Osteocyte (in vitro differentiated cells): ENCODE measurements around the gene PRKN. TPM values are rescaled to one million over a fixed set of nuclear protein-coding genes. Genes with fewer than 3 reads are reported as not detected.

Experiments used
- DNase-seq: peaks from one replicate; pipeline ENCODE4 v3.0.0; 2021; ENCODE audit warnings: mixed read lengths; ENCODE audit not compliant: unreplicated experiment; ENCODE audit errors: extremely low spot score
- H3K27ac Mint-ChIP-seq: one replicate; pipeline ENCODE4 v1.8.0; 2021; ENCODE audit warnings: mild to moderate bottlenecking, mixed read lengths; ENCODE audit not compliant: unreplicated experiment
- H3K27me3 Mint-ChIP-seq: one replicate; pipeline ENCODE4 v1.8.0; 2021; ENCODE audit warnings: mixed read lengths; ENCODE audit not compliant: unreplicated experiment
- H3K36me3 Mint-ChIP-seq: one replicate; pipeline ENCODE4 v1.8.0; 2021; ENCODE audit warnings: mixed read lengths; ENCODE audit not compliant: unreplicated experiment
- H3K4me1 Mint-ChIP-seq: one replicate; pipeline ENCODE4 v1.8.0; 2021; ENCODE audit warnings: mixed read lengths; ENCODE audit not compliant: unreplicated experiment
- H3K4me3 Mint-ChIP-seq: one replicate; pipeline ENCODE4 v1.8.0; 2021; ENCODE audit warnings: mild to moderate bottlenecking, moderate library complexity, mixed read lengths; ENCODE audit not compliant: unreplicated experiment
- H3K9me3 Mint-ChIP-seq: one replicate; pipeline ENCODE4 v1.8.0; 2021; ENCODE audit warnings: mixed read lengths; ENCODE audit not compliant: unreplicated experiment
- total RNA-seq: library from RNA; stranded (reverse); gene quantifications from 2 replicates; pipeline ENCODE4 v1.2.1, GENCODE V29; 2021
- TF ChIP-seq, protein P1 (sequence below): fragments of 200-600 bp; sonication (generic); IDR thresholded peaks from 2 replicates; pipeline ENCODE4 v1.5.0; 2021; ENCODE audit warnings: antibody characterized with exemption, mild to moderate bottlenecking, moderate library complexity

The PRKN gene
- total RNA-seq, 1 donor from 2014 or later = 13.4 TPM

DNA sequence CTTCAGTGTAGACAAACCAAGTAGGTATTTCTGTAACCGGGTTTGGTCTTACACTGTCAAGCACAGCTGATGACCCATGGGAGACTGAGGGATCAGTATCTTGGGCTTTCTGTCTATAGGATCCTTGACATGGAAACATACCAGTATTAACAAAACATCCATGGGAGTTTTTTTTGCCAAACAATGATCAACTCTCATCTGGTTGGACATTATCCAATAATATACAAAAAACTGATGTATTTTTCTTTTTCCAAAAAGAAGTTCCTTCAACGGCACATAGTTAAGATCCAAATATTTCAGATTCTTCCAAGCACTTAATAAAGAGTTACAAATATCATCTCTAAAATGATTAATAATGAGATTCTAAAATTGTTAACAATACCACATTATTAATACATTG, 459.9 kb downstream of the PRKN start:
- Mint-ChIP-seq H3K27me3 (no peaks in the 10 kb centered on the region), H3K36me3 (no peaks in the 10 kb centered on the region), H3K4me3 (no peak overlapping the region), H3K9me3 (no peaks in the 10 kb centered on the region), H3K4me1 (no peaks in the 10 kb centered on the region), H3K27ac (no peak overlapping the region)
- TF ChIP-seq, protein P1, sequence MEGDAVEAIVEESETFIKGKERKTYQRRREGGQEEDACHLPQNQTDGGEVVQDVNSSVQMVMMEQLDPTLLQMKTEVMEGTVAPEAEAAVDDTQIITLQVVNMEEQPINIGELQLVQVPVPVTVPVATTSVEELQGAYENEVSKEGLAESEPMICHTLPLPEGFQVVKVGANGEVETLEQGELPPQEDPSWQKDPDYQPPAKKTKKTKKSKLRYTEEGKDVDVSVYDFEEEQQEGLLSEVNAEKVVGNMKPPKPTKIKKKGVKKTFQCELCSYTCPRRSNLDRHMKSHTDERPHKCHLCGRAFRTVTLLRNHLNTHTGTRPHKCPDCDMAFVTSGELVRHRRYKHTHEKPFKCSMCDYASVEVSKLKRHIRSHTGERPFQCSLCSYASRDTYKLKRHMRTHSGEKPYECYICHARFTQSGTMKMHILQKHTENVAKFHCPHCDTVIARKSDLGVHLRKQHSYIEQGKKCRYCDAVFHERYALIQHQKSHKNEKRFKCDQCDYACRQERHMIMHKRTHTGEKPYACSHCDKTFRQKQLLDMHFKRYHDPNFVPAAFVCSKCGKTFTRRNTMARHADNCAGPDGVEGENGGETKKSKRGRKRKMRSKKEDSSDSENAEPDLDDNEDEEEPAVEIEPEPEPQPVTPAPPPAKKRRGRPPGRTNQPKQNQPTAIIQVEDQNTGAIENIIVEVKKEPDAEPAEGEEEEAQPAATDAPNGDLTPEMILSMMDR = no peak
- no peak for DNase-seq

- TF ChIP-seq, protein P1 = no peak
- no peak overlapping the region for H3K27ac Mint-ChIP-seq
- no peak for DNase-seq
- no peaks in the 10 kb centered on the region for H3K4me1 Mint-ChIP-seq
- no peaks in the 10 kb centered on the region for H3K27me3 Mint-ChIP-seq
- no peaks in the 10 kb centered on the region for H3K36me3 Mint-ChIP-seq
- no peak overlapping the region for H3K4me3 Mint-ChIP-seq
- H3K9me3 Mint-ChIP-seq = no peaks in the 10 kb centered on the region
These were observed 460.4 kb downstream of the PRKN start for GRCh38 chr6:162267126-162267525.

DNA sequence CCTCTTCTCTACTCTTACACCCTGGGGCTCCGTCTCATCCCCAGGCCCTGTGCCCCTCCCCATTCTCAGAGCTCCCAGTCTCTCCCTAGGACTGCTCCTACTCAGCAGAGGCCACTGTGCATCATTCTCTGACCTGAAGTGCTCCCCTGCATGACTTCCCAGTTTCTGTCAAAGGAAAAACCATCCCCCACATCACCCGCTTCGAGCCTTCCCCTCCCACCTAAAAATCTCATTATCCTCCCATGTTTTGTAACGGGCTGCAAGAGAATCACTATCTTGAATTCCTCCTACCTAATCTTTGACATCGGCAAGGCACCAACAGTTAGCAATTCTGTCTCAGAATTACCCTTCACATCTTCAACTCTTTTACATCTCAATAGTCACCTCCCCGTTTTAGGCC, 463.0 kb downstream of the PRKN start:
- no peak overlapping the region for H3K4me3 Mint-ChIP-seq
- H3K36me3 Mint-ChIP-seq = no peaks in the 10 kb centered on the region
- DNase-seq = no peak
- H3K9me3 Mint-ChIP-seq = no peaks in the 10 kb centered on the region
- H3K4me1 Mint-ChIP-seq = no peaks in the 10 kb centered on the region
- H3K27ac Mint-ChIP-seq = no peak overlapping the region
- TF ChIP-seq, protein P1 = no peak
- no peaks in the 10 kb centered on the region for H3K27me3 Mint-ChIP-seq

- no peaks in the 10 kb centered on the region for H3K9me3 Mint-ChIP-seq
- H3K27ac Mint-ChIP-seq = no peak overlapping the region
- no peaks in the 10 kb centered on the region for H3K36me3 Mint-ChIP-seq
These were observed 464.9 kb downstream of the PRKN start for GRCh38 chr6:162262466-162263196.

GRCh38 chr6:162261598-162261997, 466.0 kb downstream of the PRKN start:
- Mint-ChIP-seq H3K27me3 (no peaks in the 10 kb centered on the region), H3K4me3 (no peak overlapping the region), H3K4me1 (no peaks in the 10 kb centered on the region), H3K27ac (no peak overlapping the region), H3K9me3 (no peaks in the 10 kb centered on the region), H3K36me3 (no peaks in the 10 kb centered on the region)
- DNase-seq = no peak
- TF ChIP-seq, protein P1 = no peak

More at GRCh38 chr6:162262466-162263196, 464.9 kb downstream of the PRKN start:
- Mint-ChIP-seq H3K27me3 (no peaks in the 10 kb centered on the region), H3K4me3 (no peak overlapping the region), H3K4me1 (no peaks in the 10 kb centered on the region)
- TF ChIP-seq, protein P1 = no peak
- no peak for DNase-seq
